ENCODE data around the gene ZNF324B.

Gene ZNF324B

DNA sequence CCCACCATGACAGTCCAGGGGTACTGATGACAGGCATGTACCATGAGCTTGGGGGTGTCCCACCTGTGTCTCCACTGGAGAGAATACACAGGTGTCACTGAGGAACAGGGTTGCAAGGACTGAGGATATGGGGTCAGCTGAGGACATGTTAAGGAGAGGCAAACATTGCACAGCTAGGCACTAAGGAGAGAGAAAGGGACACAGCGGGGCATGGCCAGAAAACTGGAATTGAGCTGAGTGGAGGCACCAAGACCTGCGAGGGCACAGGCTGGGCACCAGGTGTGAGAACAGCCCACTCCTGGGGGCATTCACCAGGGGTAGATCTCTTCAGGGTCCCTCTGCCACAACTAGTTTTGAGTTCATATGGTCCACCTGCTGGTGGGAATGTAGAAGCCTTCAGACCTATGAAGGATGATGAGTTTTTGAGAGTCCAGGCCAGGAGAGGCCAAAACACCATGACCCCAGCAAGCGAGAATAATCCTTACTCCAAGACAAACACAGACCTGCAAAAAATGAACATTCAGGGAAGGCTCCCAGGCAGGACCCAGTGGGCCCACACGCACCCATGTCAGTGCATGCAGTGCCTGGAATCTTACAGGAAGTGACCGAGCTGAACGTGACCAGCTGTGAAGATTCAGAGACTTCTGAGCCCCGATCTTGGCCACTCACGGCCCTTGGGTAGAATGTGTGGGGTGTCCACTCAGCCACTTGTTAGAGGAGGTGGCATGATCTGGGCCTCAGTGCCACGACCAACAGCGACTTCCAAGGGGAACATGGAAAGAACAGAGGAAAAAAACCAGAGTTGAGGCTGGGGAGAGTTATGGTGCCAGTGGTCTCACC lies 44.4 kb upstream of the ZNF324B start:
- Histone ChIP-seq H2AFZ (ENCODE audit: low read depth, low read length) (no peak overlapping the region), H3K27ac (ENCODE audit: low read length) (peak overlapping the region; percentile 78), H3K9ac (ENCODE audit: low read depth, low read length) (peak overlapping the region; percentile 77), H3K9me3 (ENCODE audit: insufficient read depth, low read length, severe bottlenecking) (no peaks in the 10 kb centered on the region), H4K20me1 (ENCODE audit: insufficient read depth, low read length) (no peaks in the 10 kb centered on the region), H3K79me2 (ENCODE audit: insufficient read depth, low read length) (peaks cover 42% of the 10 kb centered on the region), H3K4me1 (ENCODE audit: insufficient read depth, low read length) (peaks cover 36% of the 10 kb centered on the region), H3K4me3 (ENCODE audit: low read depth in 1 of 2, low read length in 2 of 2) (peak overlapping the region; percentile 58 to 96; a peak in 3 of 4 replicates), H3K27me3 (ENCODE audit: insufficient read depth, low read length, poor library complexity) (no peaks in the 10 kb centered on the region), H3K36me3 (ENCODE audit: insufficient read depth, low read length) (peaks cover 5% of the 10 kb centered on the region; the same call in 1 of the 2 replicates), H3K4me2 (ENCODE audit: insufficient read depth, low read length) (peak overlapping the region; percentile 75)
- ATAC-seq (ENCODE audit: insufficient read depth, low read depth) (no peak), DNase-seq (no peak)
- TF ChIP-seq EZH2 (IDR thresholded peaks at IDR 0.05; ENCODE audit: borderline replicate concordance, low read depth, low read length, severe bottlenecking), result no peak
- TF ChIP-seq, protein P1, sequence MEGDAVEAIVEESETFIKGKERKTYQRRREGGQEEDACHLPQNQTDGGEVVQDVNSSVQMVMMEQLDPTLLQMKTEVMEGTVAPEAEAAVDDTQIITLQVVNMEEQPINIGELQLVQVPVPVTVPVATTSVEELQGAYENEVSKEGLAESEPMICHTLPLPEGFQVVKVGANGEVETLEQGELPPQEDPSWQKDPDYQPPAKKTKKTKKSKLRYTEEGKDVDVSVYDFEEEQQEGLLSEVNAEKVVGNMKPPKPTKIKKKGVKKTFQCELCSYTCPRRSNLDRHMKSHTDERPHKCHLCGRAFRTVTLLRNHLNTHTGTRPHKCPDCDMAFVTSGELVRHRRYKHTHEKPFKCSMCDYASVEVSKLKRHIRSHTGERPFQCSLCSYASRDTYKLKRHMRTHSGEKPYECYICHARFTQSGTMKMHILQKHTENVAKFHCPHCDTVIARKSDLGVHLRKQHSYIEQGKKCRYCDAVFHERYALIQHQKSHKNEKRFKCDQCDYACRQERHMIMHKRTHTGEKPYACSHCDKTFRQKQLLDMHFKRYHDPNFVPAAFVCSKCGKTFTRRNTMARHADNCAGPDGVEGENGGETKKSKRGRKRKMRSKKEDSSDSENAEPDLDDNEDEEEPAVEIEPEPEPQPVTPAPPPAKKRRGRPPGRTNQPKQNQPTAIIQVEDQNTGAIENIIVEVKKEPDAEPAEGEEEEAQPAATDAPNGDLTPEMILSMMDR (IDR thresholded peaks at IDR 0.05; ENCODE audit: borderline replicate concordance, extremely low read depth, low read length, poor library complexity, severe bottlenecking), result peak; percentile 28

DNA sequence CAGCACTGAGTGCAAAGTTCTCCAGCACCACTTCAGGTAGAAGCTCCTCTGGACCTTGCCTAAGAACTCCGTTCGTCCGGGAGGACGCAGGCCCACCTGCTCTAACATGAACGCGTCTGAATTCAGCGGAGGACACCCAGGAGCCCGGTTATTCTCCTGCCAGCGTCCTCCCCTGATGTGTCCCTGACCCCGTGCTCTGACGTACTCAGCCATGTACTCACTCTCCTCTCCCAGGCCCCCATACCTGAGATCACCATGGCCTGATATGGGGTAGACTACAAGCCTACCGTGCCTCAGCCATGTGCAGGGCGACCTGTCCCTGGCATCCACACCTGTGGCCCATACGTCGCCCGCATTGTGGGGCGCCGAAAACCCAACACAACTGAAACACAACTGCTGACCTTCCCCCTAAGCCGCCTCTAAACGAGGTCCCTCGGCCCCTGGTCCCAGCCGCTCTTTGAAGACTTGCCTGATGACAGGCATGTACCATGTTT lies 43.7 kb upstream of the ZNF324B start:
- peaks cover 5% of the 10 kb centered on the region; the same call in 1 of the 2 replicates for H3K36me3 ChIP-seq (ENCODE audit: insufficient read depth, low read length)
- H3K4me3 ChIP-seq (ENCODE audit: low read depth in 1 of 2, low read length in 2 of 2), result peak overlapping the region; percentile 58 to 96
- TF ChIP-seq, protein P1 (IDR thresholded peaks at IDR 0.05; ENCODE audit: borderline replicate concordance, extremely low read depth, low read length, poor library complexity, severe bottlenecking), result no peak
- no peak for TF ChIP-seq EZH2 (IDR thresholded peaks at IDR 0.05; ENCODE audit: borderline replicate concordance, low read depth, low read length, severe bottlenecking)
- H3K9me3 ChIP-seq (ENCODE audit: insufficient read depth, low read length, severe bottlenecking), result no peaks in the 10 kb centered on the region
- DNase-seq, result no peak
- H3K4me1 ChIP-seq (ENCODE audit: insufficient read depth, low read length), result peaks cover 29% of the 10 kb centered on the region
- H2AFZ ChIP-seq (ENCODE audit: low read depth, low read length), result peak overlapping the region; percentile 65
- H3K9ac ChIP-seq (ENCODE audit: low read depth, low read length), result peak overlapping the region; percentile 77
- H3K4me2 ChIP-seq (ENCODE audit: insufficient read depth, low read length), result peak overlapping the region; percentile 75
- H3K27ac ChIP-seq (ENCODE audit: low read length), result peak overlapping the region; percentile 78
- peaks cover 40% of the 10 kb centered on the region for H3K79me2 ChIP-seq (ENCODE audit: insufficient read depth, low read length)
- no peak for ATAC-seq (ENCODE audit: insufficient read depth, low read depth)
- no peaks in the 10 kb centered on the region for H4K20me1 ChIP-seq (ENCODE audit: insufficient read depth, low read length)
- no peaks in the 10 kb centered on the region for H3K27me3 ChIP-seq (ENCODE audit: insufficient read depth, low read length, poor library complexity)

DNA sequence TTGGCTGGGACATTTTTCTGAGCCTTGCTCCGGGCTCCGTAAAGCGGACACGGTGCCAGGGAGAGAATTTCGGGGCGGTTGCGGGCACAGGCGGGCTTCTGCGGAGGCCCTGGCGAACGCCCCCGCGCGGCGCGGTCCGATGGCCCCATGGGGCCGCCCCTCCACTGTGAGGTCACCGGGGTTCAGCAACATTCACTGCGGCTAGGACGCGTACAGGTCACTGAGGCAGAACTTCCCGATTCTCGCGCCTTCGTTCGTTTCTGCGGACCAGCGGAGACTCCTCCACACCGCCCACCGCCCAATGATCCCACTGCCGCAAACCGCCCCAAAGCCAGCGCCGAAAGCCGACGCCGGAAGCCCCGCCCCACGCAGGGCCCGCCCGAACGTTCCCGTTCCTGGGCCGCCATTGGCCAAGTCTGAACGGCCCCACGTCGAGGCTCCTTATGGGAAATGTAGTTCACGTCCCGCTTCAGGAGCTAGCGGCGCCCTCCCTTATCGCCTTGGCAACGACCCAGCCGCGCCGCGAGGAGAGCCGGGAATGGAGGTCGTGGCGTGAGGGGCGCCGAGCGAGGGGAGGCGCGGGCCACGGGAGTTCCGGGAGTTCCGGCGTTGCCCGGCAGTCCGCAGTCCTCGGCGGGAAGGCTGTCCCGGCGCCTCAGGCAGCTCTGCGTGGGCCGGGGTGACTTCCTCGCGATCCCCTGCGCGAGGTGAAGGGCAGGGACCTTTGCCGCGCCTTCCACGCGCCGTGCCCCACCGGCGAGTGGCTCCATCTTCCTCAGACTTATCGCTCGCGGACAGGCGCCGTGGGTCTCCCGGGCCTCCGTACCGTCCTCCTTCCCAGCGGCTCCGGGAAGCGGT lies 43.0 kb upstream of the ZNF324B start, which contains the start of gene ZNF584:
Gene ZNF584, plus strand, starts transcription at position 498 of the 858 bp plus-strand sequence. CDS start 499 bp downstream, outside the sequence.
- ATAC-seq (ENCODE audit: insufficient read depth, low read depth), result peak; percentile 96
- TF ChIP-seq, protein P1 (IDR thresholded peaks at IDR 0.05; ENCODE audit: borderline replicate concordance, extremely low read depth, low read length, poor library complexity, severe bottlenecking), result peak; percentile 48
- TF ChIP-seq EZH2 (IDR thresholded peaks at IDR 0.05; ENCODE audit: borderline replicate concordance, low read depth, low read length, severe bottlenecking), result no peak
- Histone ChIP-seq H4K20me1 (ENCODE audit: insufficient read depth, low read length) (no peaks in the 10 kb centered on the region), H3K27me3 (ENCODE audit: insufficient read depth, low read length, poor library complexity) (no peaks in the 10 kb centered on the region), H3K9ac (ENCODE audit: low read depth, low read length) (peak within 1 kb of the TSS; percentile 77), H3K4me2 (ENCODE audit: insufficient read depth, low read length) (peak within 1 kb of the TSS; percentile 75), H3K9me3 (ENCODE audit: insufficient read depth, low read length, severe bottlenecking) (no peaks in the 10 kb centered on the region), H2AFZ (ENCODE audit: low read depth, low read length) (peak within 1 kb of the TSS; percentile 87), H3K4me3 (ENCODE audit: low read depth in 1 of 2, low read length in 2 of 2) (peak within 1 kb of the TSS; percentile 58 to 96), H3K27ac (ENCODE audit: low read length) (peak within 1 kb of the TSS; percentile 78), H3K36me3 (ENCODE audit: insufficient read depth, low read length) (peaks cover 5% of the 10 kb centered on the region; the same call in 1 of the 2 replicates), H3K79me2 (ENCODE audit: insufficient read depth, low read length) (peaks cover 40% of the 10 kb centered on the region), H3K4me1 (ENCODE audit: insufficient read depth, low read length) (peaks cover 28% of the 10 kb centered on the region)
- peak; percentile 97 for DNase-seq

Measured in DND-41 (cell line).